Thyroid gland (tissue), 4 donors: ENCODE data around the gene HSPB2.
A peak's percentile ranks its signal among the peaks of the same experiment; 100 is the strongest.

Source experiments
- POLR2A ChIP-seq, 2 donors: fragments of 450-650 bp; IDR thresholded peaks; one replicate each; pipeline ENCODE4 v1.6.1; 2017; ENCODE audit warnings: antibody characterized with exemption in 2 of 2, mild to moderate bottlenecking in 2 of 2, moderate library complexity in 1 of 2
- TF ChIP-seq, protein P1 (sequence below), 6 experiments: fragments of 200-600 bp in 3 of 6; fragments of 450-650 bp in 3 of 6; sonication (generic) in 3 of 6; IDR thresholded peaks; one replicate each; pipeline ENCODE4 v1.5.1; 2016 to 2019; ENCODE audit warnings: antibody characterized with exemption in 6 of 6, mild to moderate bottlenecking in 2 of 6, inconsistent platforms in 1 of 6, moderate library complexity in 1 of 6

- TF ChIP-seq, protein P1, sequence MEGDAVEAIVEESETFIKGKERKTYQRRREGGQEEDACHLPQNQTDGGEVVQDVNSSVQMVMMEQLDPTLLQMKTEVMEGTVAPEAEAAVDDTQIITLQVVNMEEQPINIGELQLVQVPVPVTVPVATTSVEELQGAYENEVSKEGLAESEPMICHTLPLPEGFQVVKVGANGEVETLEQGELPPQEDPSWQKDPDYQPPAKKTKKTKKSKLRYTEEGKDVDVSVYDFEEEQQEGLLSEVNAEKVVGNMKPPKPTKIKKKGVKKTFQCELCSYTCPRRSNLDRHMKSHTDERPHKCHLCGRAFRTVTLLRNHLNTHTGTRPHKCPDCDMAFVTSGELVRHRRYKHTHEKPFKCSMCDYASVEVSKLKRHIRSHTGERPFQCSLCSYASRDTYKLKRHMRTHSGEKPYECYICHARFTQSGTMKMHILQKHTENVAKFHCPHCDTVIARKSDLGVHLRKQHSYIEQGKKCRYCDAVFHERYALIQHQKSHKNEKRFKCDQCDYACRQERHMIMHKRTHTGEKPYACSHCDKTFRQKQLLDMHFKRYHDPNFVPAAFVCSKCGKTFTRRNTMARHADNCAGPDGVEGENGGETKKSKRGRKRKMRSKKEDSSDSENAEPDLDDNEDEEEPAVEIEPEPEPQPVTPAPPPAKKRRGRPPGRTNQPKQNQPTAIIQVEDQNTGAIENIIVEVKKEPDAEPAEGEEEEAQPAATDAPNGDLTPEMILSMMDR (IDR thresholded peaks at IDR 0.05): peak in 4 of 6 experiments; percentile 5 to 28 (median 8)
- TF ChIP-seq POLR2A (IDR thresholded peaks at IDR 0.05): peak in 1 of 2 donors; percentile 62
Measured at GRCh38 chr11:111870886-111871692, 41.4 kb upstream of the HSPB2 start, which contains the start of gene ALG9.
